Fibroblast of lung (primary cell): ENCODE data around the gene FREM2. TPM values are rescaled to one million over a fixed set of nuclear protein-coding genes. Genes with fewer than 3 reads are reported as not detected.
A peak's percentile ranks its signal among the peaks of the same experiment; 100 is the strongest.

Experiments
- DNase-seq, 2 donors: peaks; one replicate each; pipeline versions ENCODE4 v3.0.0 to v3.0.0-alpha.2; 2010; ENCODE audit warnings: low read depth in 2 of 2
- H2AFZ ChIP-seq: 2 replicates; pipeline ENCODE4 v1.5.1; 2012; ENCODE audit warnings: low read length, control low read depth, inconsistent platforms
- H3K27ac ChIP-seq: 2 replicates; pipeline ENCODE4 v1.5.1; 2011; ENCODE audit warnings: low read length, control low read depth; ENCODE audit not compliant: insufficient read depth
- H3K27me3 ChIP-seq: 2 replicates; pipeline ENCODE4 v1.5.1; 2011; ENCODE audit warnings: mild to moderate bottlenecking, low read length; ENCODE audit not compliant: control insufficient read depth, insufficient read depth
- H3K36me3 ChIP-seq: 2 replicates; pipeline ENCODE4 v1.5.1; 2011; ENCODE audit warnings: low read length; ENCODE audit not compliant: control insufficient read depth, insufficient read depth
- H3K4me1 ChIP-seq: 2 replicates; pipeline ENCODE4 v1.5.1; 2011; ENCODE audit warnings: low read length; ENCODE audit not compliant: control insufficient read depth, insufficient read depth; ENCODE audit errors: extremely low read depth
- H3K4me2 ChIP-seq: 2 replicates; pipeline ENCODE4 v1.5.1; 2011; ENCODE audit warnings: low read length, control low read depth; ENCODE audit not compliant: insufficient read depth; ENCODE audit errors: extremely low read depth
- H3K4me3 ChIP-seq, 4 experiments: fragments of 200-600 bp in 1 of 4; sonication (generic) in 1 of 4; replicated peaks in 1 of 4; 2 replicates each; pipeline ENCODE4 v1.5.1; 2011 to 2016; ENCODE audit warnings: low read length in 4 of 4, low read depth in 3 of 4, mild to moderate bottlenecking in 3 of 4, control low read depth in 2 of 4, inconsistent platforms in 1 of 4, mixed read lengths in 1 of 4; ENCODE audit not compliant: insufficient read depth in 1 of 4; ENCODE audit errors: control extremely low read depth in 1 of 4
- H3K79me2 ChIP-seq: 2 replicates; pipeline ENCODE4 v1.5.1; 2012; ENCODE audit warnings: mild to moderate bottlenecking, low read length, inconsistent platforms; ENCODE audit not compliant: control insufficient read depth, insufficient read depth
- H3K9ac ChIP-seq: 2 replicates; pipeline ENCODE4 v1.5.1; 2011; ENCODE audit warnings: mild to moderate bottlenecking, low read length, control low read depth; ENCODE audit not compliant: insufficient read depth
- H3K9me3 ChIP-seq: 2 replicates; pipeline ENCODE4 v1.5.1; 2012; ENCODE audit warnings: low read depth, low read length; ENCODE audit not compliant: control insufficient read depth, insufficient read depth
- H4K20me1 ChIP-seq: 2 replicates; pipeline ENCODE4 v1.5.1; 2011; ENCODE audit warnings: low read length; ENCODE audit not compliant: control insufficient read depth, insufficient read depth; ENCODE audit errors: extremely low read depth
- CTCF ChIP-seq, 2 donors: IDR thresholded peaks in 1 of 2; conservative IDR thresholded peaks in 1 of 2; 1 replicate in 1 of 2; 2 replicates in 1 of 2; pipeline ENCODE4 v1.5.1; 2011 to 2012; ENCODE audit warnings: low read length in 2 of 2, control low read depth in 1 of 2, inconsistent platforms in 1 of 2, low read depth in 1 of 2, mild to moderate bottlenecking in 1 of 2
- EZH2 ChIP-seq: IDR thresholded peaks from 2 replicates; pipeline ENCODE4 v1.5.1; 2012; ENCODE audit warnings: low read length, control low read depth, mild to moderate bottlenecking; ENCODE audit errors: missing control alignments
- polyA plus RNA-seq, 2 donors: library from polyadenylated mRNA; depleted of rRNA in 1 of 2; stranded (reverse) in 1 of 2; unstranded in 1 of 2; fragments of >200 nt; gene quantifications; 2 replicates each; pipeline ENCODE4 v1.2.1, GENCODE V29; 2011 to 2012; ENCODE audit warnings: missing spikeins in 1 of 2
- total RNA-seq: library from RNA; depleted of rRNA; stranded (reverse); fragments of >200 nt; gene quantifications from 2 replicates; pipeline ENCODE4 v1.2.1, GENCODE V29; 2014

Gene FREM2
- total and polyA plus RNA-seq, 2 donors (not counting 1 experiment from before 2014, with no cell fraction given) = under 0.01 TPM

GRCh38 chr13:38804061-38804460 lies 117.2 kb downstream of the FREM2 start:
- DNase-seq = no peak
- Histone ChIP-seq H3K9ac (no peak overlapping the region), H4K20me1 (no peaks in the 10 kb centered on the region), H3K4me1 (no peaks in the 10 kb centered on the region), H3K4me3 (no peak overlapping the region), H3K27ac (no peak overlapping the region), H3K36me3 (no peaks in the 10 kb centered on the region), H3K9me3 (no peaks in the 10 kb centered on the region), H3K27me3 (no peaks in the 10 kb centered on the region), H3K4me2 (no peak overlapping the region), H3K79me2 (no peaks in the 10 kb centered on the region), H2AFZ (no peak overlapping the region)
- no peak for TF ChIP-seq CTCF (conservative IDR thresholded peaks at IDR 0.05 in 1 of 2, IDR thresholded peaks at IDR 0.05 in 1 of 2; ENCODE audit: low read depth in 1 of 2, low read length in 2 of 2)
- no peak for TF ChIP-seq EZH2

GRCh38 chr13:38804536-38804935 lies 117.7 kb downstream of the FREM2 start:
- Histone ChIP-seq H3K4me2 (no peak overlapping the region), H4K20me1 (no peaks in the 10 kb centered on the region), H3K9me3 (no peaks in the 10 kb centered on the region), H3K9ac (no peak overlapping the region), H3K27me3 (no peaks in the 10 kb centered on the region), H3K27ac (no peak overlapping the region), H3K4me3 (no peak overlapping the region), H2AFZ (no peak overlapping the region), H3K4me1 (no peaks in the 10 kb centered on the region), H3K36me3 (no peaks in the 10 kb centered on the region), H3K79me2 (no peaks in the 10 kb centered on the region)
- peak; percentile 17 to 72 for DNase-seq
- TF ChIP-seq EZH2 = no peak
- TF ChIP-seq CTCF (conservative IDR thresholded peaks at IDR 0.05 in 1 of 2, IDR thresholded peaks at IDR 0.05 in 1 of 2; ENCODE audit: low read depth in 1 of 2, low read length in 2 of 2) = no peak

GRCh38 chr13:38814331-38814730 lies 127.5 kb downstream of the FREM2 start:
- H3K27ac ChIP-seq = no peak overlapping the region
- H3K4me3 ChIP-seq = no peak overlapping the region
- no peak for DNase-seq
- no peaks in the 10 kb centered on the region for H3K36me3 ChIP-seq
- no peaks in the 10 kb centered on the region for H3K9me3 ChIP-seq
- no peaks in the 10 kb centered on the region for H3K79me2 ChIP-seq
- no peak overlapping the region for H3K9ac ChIP-seq
- no peak overlapping the region for H2AFZ ChIP-seq
- no peak overlapping the region for H3K4me2 ChIP-seq
- H3K27me3 ChIP-seq = no peaks in the 10 kb centered on the region
- no peaks in the 10 kb centered on the region for H3K4me1 ChIP-seq
- no peak for TF ChIP-seq CTCF (conservative IDR thresholded peaks at IDR 0.05 in 1 of 2, IDR thresholded peaks at IDR 0.05 in 1 of 2; ENCODE audit: low read depth in 1 of 2, low read length in 2 of 2)
- no peak for TF ChIP-seq EZH2
- no peaks in the 10 kb centered on the region for H4K20me1 ChIP-seq
